Suprapubic skin (tissue), 3 donors: ENCODE results near the gene POLD3.

Experiments used
- EP300 ChIP-seq: sonication (generic); formaldehyde crosslinking; IDR thresholded peaks from one replicate; pipeline ENCODE4 v1.6.1; 2017; ENCODE audit warnings: antibody characterized with exemption
- POLR2A ChIP-seq, 2 donors: fragments of 450-650 bp; IDR thresholded peaks; one replicate each; pipeline ENCODE4 v1.6.1; 2017; ENCODE audit warnings: antibody characterized with exemption in 2 of 2, mild to moderate bottlenecking in 2 of 2, moderate library complexity in 2 of 2
- TF ChIP-seq, protein P1 (sequence below), 2 donors: fragments of 200-600 bp in 1 of 2; fragments of 450-650 bp in 1 of 2; sonication (generic) in 1 of 2; IDR thresholded peaks; one replicate each; pipeline ENCODE4 v1.5.1; 2016 to 2019; ENCODE audit warnings: antibody characterized with exemption in 2 of 2, mild to moderate bottlenecking in 1 of 2, moderate library complexity in 1 of 2

DNA sequence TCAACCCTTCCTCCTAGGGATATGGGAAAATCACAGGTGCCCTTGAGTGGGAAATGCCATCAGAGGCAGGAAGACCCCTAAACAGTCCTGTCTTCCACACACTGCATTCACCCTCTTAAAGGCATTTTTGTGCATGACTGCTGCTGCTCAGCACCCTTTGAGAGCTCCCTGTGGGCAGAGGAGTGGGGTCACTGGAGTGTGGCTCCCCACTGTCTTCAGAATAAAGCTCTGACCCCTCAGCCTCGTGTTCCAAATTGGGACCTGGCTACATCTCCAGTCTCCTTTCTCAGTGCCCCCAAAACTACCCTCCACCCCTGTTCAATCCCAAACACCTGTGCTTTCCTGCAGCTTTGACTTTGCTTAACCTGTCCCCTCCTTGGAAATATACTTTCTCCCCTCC, 92.3 kb downstream of the POLD3 start:
- TF ChIP-seq, protein P1, sequence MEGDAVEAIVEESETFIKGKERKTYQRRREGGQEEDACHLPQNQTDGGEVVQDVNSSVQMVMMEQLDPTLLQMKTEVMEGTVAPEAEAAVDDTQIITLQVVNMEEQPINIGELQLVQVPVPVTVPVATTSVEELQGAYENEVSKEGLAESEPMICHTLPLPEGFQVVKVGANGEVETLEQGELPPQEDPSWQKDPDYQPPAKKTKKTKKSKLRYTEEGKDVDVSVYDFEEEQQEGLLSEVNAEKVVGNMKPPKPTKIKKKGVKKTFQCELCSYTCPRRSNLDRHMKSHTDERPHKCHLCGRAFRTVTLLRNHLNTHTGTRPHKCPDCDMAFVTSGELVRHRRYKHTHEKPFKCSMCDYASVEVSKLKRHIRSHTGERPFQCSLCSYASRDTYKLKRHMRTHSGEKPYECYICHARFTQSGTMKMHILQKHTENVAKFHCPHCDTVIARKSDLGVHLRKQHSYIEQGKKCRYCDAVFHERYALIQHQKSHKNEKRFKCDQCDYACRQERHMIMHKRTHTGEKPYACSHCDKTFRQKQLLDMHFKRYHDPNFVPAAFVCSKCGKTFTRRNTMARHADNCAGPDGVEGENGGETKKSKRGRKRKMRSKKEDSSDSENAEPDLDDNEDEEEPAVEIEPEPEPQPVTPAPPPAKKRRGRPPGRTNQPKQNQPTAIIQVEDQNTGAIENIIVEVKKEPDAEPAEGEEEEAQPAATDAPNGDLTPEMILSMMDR (IDR thresholded peaks at IDR 0.05): no peak
- TF ChIP-seq POLR2A (IDR thresholded peaks at IDR 0.05) (no peak), EP300 (no peak)
